PC-9 (cell line): ENCODE data around the gene GVQW3. TPM values are rescaled to one million over a fixed set of nuclear protein-coding genes. Genes with fewer than 3 reads are reported as not detected.

Experiments
- BruUV-seq: library from RNA; stranded (reverse); fragments of 400-500 nt; replicated peaks from 2 replicates; lab custom pipeline; 2021; lab: Mats Ljungman, UMichigan
- CTCF ChIA-PET: fragments of 300-600 bp; sonication (Branson Sonifier 250); formaldehyde crosslinking; loops from one replicate; lab custom pipeline; 2022; ENCODE audit warnings: antibody characterized with exemption; lab: Charles Lee
- POLR2A ChIA-PET: fragments of 300-600 bp; sonication (Branson Sonifier 250); formaldehyde crosslinking; loops from one replicate; lab custom pipeline; 2022; ENCODE audit warnings: antibody characterized with exemption; ENCODE audit not compliant: unreplicated experiment; lab: Charles Lee
- DNase-seq, 2 experiments: peaks; one replicate each; pipeline versions ENCODE4 v3.0.0 to v3.0.0-alpha.2; 2015 to 2022; ENCODE audit warnings: mixed read lengths in 1 of 2
- H2AFZ ChIP-seq: fragments of 200-600 bp; sonication (generic); 2 replicates; pipeline ENCODE4 v1.8.1; 2017; ENCODE audit warnings: antibody characterized with exemption
- H3F3A ChIP-seq: fragments of 200-600 bp; sonication (generic); 2 replicates; pipeline ENCODE4 v1.8.1; 2017; ENCODE audit warnings: antibody characterized with exemption, mild to moderate bottlenecking, low read depth; ENCODE audit not compliant: insufficient read depth
- H3K27ac ChIP-seq: fragments of 200-600 bp; sonication (generic); 2 replicates; pipeline ENCODE4 v1.6.1; 2016; ENCODE audit warnings: mixed run types
- H3K27me3 ChIP-seq: fragments of 200-600 bp; sonication (generic); 2 replicates; pipeline ENCODE4 v1.6.1; 2016; ENCODE audit warnings: low read depth, mixed run types; ENCODE audit not compliant: insufficient read depth
- H3K36me3 ChIP-seq: fragments of 200-600 bp; sonication (generic); 2 replicates; pipeline ENCODE4 v1.6.1; 2016; ENCODE audit warnings: low read depth, mixed run types
- H3K4me1 ChIP-seq: fragments of 200-600 bp; sonication (generic); replicated peaks from 2 replicates; pipeline ENCODE4 v1.6.1; 2016; ENCODE audit warnings: mixed run types; ENCODE audit not compliant: insufficient read depth
- H3K4me2 ChIP-seq: fragments of 200-600 bp; sonication (generic); 2 replicates; pipeline ENCODE4 v1.6.1; 2017; ENCODE audit warnings: mixed run types
- H3K4me3 ChIP-seq: fragments of 200-600 bp; sonication (generic); 2 replicates; pipeline ENCODE4 v1.6.1; 2016; ENCODE audit warnings: mixed run types
- H3K79me2 ChIP-seq: fragments of 200-600 bp; sonication (generic); 2 replicates; pipeline ENCODE4 v1.6.1; 2017; ENCODE audit warnings: low read depth, mixed run types
- H3K9me2 ChIP-seq: fragments of 200-600 bp; sonication (generic); 2 replicates; pipeline ENCODE4 v1.8.1; 2017; ENCODE audit warnings: mild to moderate bottlenecking; ENCODE audit not compliant: insufficient read depth
- H3K9me3 ChIP-seq: fragments of 200-600 bp; sonication (generic); 2 replicates; pipeline ENCODE4 v1.8.1; 2016; ENCODE audit warnings: low read depth; ENCODE audit not compliant: insufficient read depth
- H4K20me1 ChIP-seq: fragments of 200-600 bp; sonication (generic); 2 replicates; pipeline ENCODE4 v1.8.1; 2017; ENCODE audit not compliant: insufficient read depth
- CTCF ChIP-seq: fragments of 200-600 bp; sonication (generic); conservative IDR thresholded peaks from 2 replicates; pipeline ENCODE4 v1.6.1; 2017; ENCODE audit warnings: mixed run types, antibody characterized with exemption, mild to moderate bottlenecking, moderate library complexity
- EZH2 ChIP-seq: fragments of 200-600 bp; sonication (generic); IDR thresholded peaks from 2 replicates; pipeline ENCODE4 v1.8.0; 2017; ENCODE audit warnings: antibody characterized with exemption, low read depth
- intact Hi-C: fragments of 100-400 bp; cut with micrococcal nuclease; formaldehyde crosslinking; loops from one replicate; pipeline ENCODE4 v1.10.0; 2022; ENCODE audit not compliant: unreplicated experiment
- total RNA-seq: library from RNA; stranded (reverse); gene quantifications from 2 replicates; pipeline ENCODE4 v1.2.3, GENCODE V29; 2021

The GVQW3 gene
- total RNA-seq, 1 experiment from 2014 or later = 11.1 TPM

DNA sequence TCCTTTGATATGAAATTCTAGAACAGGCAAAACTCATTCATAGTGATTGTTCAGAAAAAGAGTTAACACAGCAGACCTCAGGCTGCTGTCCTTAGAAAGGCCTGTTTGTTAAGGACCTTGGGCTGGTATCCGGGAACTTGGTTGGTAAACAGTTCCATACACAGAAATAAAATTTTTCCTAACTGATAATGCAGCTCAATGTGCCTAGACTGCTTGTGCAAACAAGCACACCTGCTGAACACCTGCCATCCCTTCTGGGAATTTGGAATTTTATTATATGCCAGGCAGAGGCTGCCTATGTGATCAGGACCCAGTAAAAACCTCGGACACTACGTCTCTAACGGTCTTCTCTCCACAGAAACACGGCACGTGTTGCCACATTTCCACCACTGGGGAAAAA, 11.7 kb upstream of the GVQW3 start:
- Histone ChIP-seq H3K4me3 (no peak overlapping the region), H3K9me3 (no peaks in the 10 kb centered on the region), H3K4me1 (no peaks in the 10 kb centered on the region), H2AFZ (no peak overlapping the region), H3K79me2 (peaks cover 93% of the 10 kb centered on the region), H3K4me2 (no peak overlapping the region), H3K27ac (no peak overlapping the region), H4K20me1 (peaks cover 47% of the 10 kb centered on the region), H3K9me2 (no peaks in the 10 kb centered on the region), H3K36me3 (no peaks in the 10 kb centered on the region), H3F3A (peaks cover 4% of the 10 kb centered on the region; the same call in 1 of the 2 replicates), H3K27me3 (no peaks in the 10 kb centered on the region)
- no peak for TF ChIP-seq EZH2
- TF ChIP-seq CTCF = no peak
- BruUV-seq = no TSS peak
- no peak for DNase-seq
- ChIA-PET POLR2A (no interaction called here), CTCF (no interaction called here)
- intact Hi-C loops = no loop called here

DNA sequence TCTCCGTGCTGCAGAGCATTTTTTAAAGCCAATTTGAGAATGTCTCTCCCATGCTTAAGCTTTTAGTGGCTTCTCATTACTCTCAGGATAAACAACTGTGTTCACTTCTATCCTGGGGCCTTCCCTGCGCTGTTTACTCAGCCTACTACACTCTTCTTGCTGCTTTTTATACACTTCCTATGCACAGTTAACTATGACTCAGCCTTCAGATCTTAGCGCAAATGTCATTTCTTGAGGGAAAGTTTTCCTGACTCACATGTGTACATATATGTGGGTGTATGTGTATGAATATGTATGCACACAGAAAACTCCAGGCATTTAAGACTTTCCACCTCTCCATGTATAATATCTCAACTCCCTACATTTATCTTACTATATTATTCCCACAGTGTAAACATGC, 10.0 kb upstream of the GVQW3 start:
- TF ChIP-seq CTCF (no peak), EZH2 (no peak)
- Histone ChIP-seq H3K27me3 (no peaks in the 10 kb centered on the region), H3F3A (peaks cover 4% of the 10 kb centered on the region; the same call in 1 of the 2 replicates), H3K4me2 (no peak overlapping the region), H3K27ac (no peak overlapping the region), H2AFZ (no peak overlapping the region), H3K4me3 (no peak overlapping the region), H3K9me2 (no peaks in the 10 kb centered on the region), H3K79me2 (peaks cover 97% of the 10 kb centered on the region), H4K20me1 (peaks cover 54% of the 10 kb centered on the region), H3K36me3 (no peaks in the 10 kb centered on the region), H3K4me1 (peaks cover 5% of the 10 kb centered on the region; the same call in 1 of the 2 replicates), H3K9me3 (no peaks in the 10 kb centered on the region)
- ChIA-PET CTCF (no interaction called here), POLR2A (interaction anchor here (0.5 kb wide), 1 partner anchor 58 kb away, joined by 3 read pairs; no protein-coding TSS in a partner anchor)
- DNase-seq = no peak
- BruUV-seq = no TSS peak
- intact Hi-C loops = no loop called here

DNA sequence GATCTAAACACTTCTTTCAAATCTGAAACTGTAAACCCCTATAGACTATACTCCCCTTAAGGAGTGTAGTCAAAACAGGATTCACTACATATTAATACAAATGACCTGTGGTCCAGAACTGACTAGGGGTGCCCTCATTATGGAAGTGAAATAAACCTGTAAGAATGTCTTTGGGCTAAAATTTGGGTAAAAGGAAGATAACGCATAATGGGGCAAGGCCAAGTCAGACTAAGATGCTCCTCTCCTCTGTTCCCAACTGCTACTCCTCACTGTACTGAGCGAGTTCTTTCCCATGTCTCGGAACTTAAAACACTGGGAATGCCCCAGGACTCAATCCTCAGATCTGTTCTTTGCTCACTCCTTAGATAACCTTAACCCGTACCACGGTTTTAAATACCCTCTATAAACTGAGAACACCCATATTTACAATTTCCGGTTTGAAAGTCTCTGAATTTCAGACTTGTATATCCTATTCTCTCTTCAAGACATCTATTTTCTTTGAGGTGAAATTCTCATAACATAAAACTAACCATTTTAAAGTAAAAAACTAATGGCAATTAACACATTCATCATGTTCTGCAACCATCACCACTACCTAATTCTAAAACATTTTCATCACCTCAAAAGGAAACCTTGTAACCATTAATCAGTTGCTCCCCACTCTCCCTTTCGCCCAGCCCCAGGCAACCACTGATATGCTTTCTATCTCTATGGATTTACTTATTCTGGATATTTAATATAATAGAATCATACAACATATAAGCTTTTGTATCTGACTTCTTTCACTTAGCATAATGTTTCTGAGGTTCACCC, 4.2 kb upstream of the GVQW3 start:
- H3K79me2 ChIP-seq = peaks cover 89% of the 10 kb centered on the region
- H4K20me1 ChIP-seq = peaks cover 47% of the 10 kb centered on the region
- intact Hi-C loops = no loop called here
- H3F3A ChIP-seq = peaks cover 11% of the 10 kb centered on the region; the same call in 1 of the 2 replicates
- no peak overlapping the region for H2AFZ ChIP-seq
- no peak for TF ChIP-seq CTCF
- no peak for DNase-seq
- H3K36me3 ChIP-seq = no peaks in the 10 kb centered on the region
- no peaks in the 10 kb centered on the region for H3K27me3 ChIP-seq
- no peaks in the 10 kb centered on the region for H3K9me3 ChIP-seq
- POLR2A ChIA-PET = no interaction called here
- CTCF ChIA-PET = no interaction called here
- no peaks in the 10 kb centered on the region for H3K9me2 ChIP-seq
- H3K4me2 ChIP-seq = no peak overlapping the region
- no peak overlapping the region for H3K27ac ChIP-seq
- no peak overlapping the region for H3K4me3 ChIP-seq
- H3K4me1 ChIP-seq = peaks cover 19% of the 10 kb centered on the region
- BruUV-seq = no TSS peak
